Astrocyte (in vitro differentiated cells and primary cell): Measurements from ENCODE around the gene GMCL2. TPM values are rescaled to one million over a fixed set of nuclear protein-coding genes. Genes with fewer than 3 reads are reported as not detected.

ENCODE experiments used
- DNase-seq: peaks from one replicate; pipeline ENCODE4 v3.0.0-alpha.2; 2010; ENCODE audit warnings: low read depth
- FAIRE-seq: peaks from 2 replicates; lab custom pipeline; 2011; peaks lifted over from hg19 to GRCh38; lab: Jason Lieb, UNC
- H2AFZ ChIP-seq: 2 replicates; pipeline ENCODE4 v1.6.0; 2012; ENCODE audit warnings: low read depth, low read length, inconsistent platforms
- H3K27ac ChIP-seq: 2 replicates; pipeline ENCODE4 v1.5.1; 2011; ENCODE audit warnings: low read depth, low read length, inconsistent platforms
- H3K27me3 ChIP-seq: 2 replicates; pipeline ENCODE4 v1.6.0; 2011; ENCODE audit warnings: low read length, inconsistent platforms; ENCODE audit not compliant: insufficient read depth
- H3K36me3 ChIP-seq: 2 replicates; pipeline ENCODE4 v1.5.1; 2011; ENCODE audit warnings: low read length, inconsistent platforms; ENCODE audit not compliant: insufficient read depth
- H3K4me1 ChIP-seq: 2 replicates; pipeline ENCODE4 v1.5.1; 2011; ENCODE audit warnings: low read length, inconsistent platforms; ENCODE audit not compliant: insufficient read depth
- H3K4me2 ChIP-seq: 2 replicates; pipeline ENCODE4 v1.6.0; 2012; ENCODE audit warnings: low read length, inconsistent platforms
- H3K4me3 ChIP-seq: 2 replicates; pipeline ENCODE4 v1.5.1; 2011; ENCODE audit warnings: low read depth, mild to moderate bottlenecking, low read length, inconsistent platforms; ENCODE audit not compliant: insufficient read depth
- H3K79me2 ChIP-seq: 2 replicates; pipeline ENCODE4 v1.6.0; 2012; ENCODE audit warnings: mild to moderate bottlenecking, low read length, inconsistent platforms; ENCODE audit not compliant: insufficient read depth
- H3K9ac ChIP-seq: 2 replicates; pipeline ENCODE4 v1.6.0; 2012; ENCODE audit warnings: mild to moderate bottlenecking, low read length, inconsistent platforms
- H3K9me3 ChIP-seq: 2 replicates; pipeline ENCODE4 v1.5.1; 2012; ENCODE audit warnings: low read depth, mild to moderate bottlenecking, low read length, inconsistent platforms; ENCODE audit not compliant: insufficient read depth
- H4K20me1 ChIP-seq: 2 replicates; pipeline ENCODE4 v1.6.0; 2012; ENCODE audit warnings: low read length, inconsistent platforms; ENCODE audit not compliant: insufficient read depth
- H3K27ac Mint-ChIP-seq: one replicate; pipeline ENCODE4 v1.8.0; 2021; ENCODE audit warnings: mild to moderate bottlenecking, mixed read lengths; ENCODE audit not compliant: unreplicated experiment
- H3K27me3 Mint-ChIP-seq: one replicate; pipeline ENCODE4 v1.8.0; 2021; ENCODE audit warnings: low read depth, mixed read lengths; ENCODE audit not compliant: unreplicated experiment
- H3K36me3 Mint-ChIP-seq: one replicate; pipeline ENCODE4 v1.8.0; 2021; ENCODE audit warnings: low read depth, mixed read lengths; ENCODE audit not compliant: unreplicated experiment
- H3K4me1 Mint-ChIP-seq: one replicate; pipeline ENCODE4 v1.8.0; 2021; ENCODE audit warnings: low read depth, mixed read lengths; ENCODE audit not compliant: unreplicated experiment
- H3K4me3 Mint-ChIP-seq: one replicate; pipeline ENCODE4 v1.8.0; 2021; ENCODE audit warnings: mild to moderate bottlenecking, moderate library complexity, mixed read lengths; ENCODE audit not compliant: unreplicated experiment
- H3K9me3 Mint-ChIP-seq: one replicate; pipeline ENCODE4 v1.8.0; 2021; ENCODE audit warnings: mild to moderate bottlenecking, mixed read lengths; ENCODE audit not compliant: unreplicated experiment
- EZH2 ChIP-seq: IDR thresholded peaks from 2 replicates; pipeline ENCODE4 v1.6.1; 2012; ENCODE audit warnings: mild to moderate bottlenecking, low read length, inconsistent platforms; ENCODE audit not compliant: insufficient read depth
- total RNA-seq: library from RNA; stranded (reverse); gene quantifications from 2 replicates; pipeline ENCODE4 v1.2.1, GENCODE V29; 2021
- TF ChIP-seq, protein P1 (sequence below): IDR thresholded peaks from 2 replicates; pipeline ENCODE4 v1.5.1; 2011; ENCODE audit warnings: low read depth, mild to moderate bottlenecking, inconsistent platforms, low read length, moderate library complexity; ENCODE audit not compliant: insufficient read depth

Gene GMCL2
- total RNA-seq, 1 donor from 2014 or later = not detected

DNA sequence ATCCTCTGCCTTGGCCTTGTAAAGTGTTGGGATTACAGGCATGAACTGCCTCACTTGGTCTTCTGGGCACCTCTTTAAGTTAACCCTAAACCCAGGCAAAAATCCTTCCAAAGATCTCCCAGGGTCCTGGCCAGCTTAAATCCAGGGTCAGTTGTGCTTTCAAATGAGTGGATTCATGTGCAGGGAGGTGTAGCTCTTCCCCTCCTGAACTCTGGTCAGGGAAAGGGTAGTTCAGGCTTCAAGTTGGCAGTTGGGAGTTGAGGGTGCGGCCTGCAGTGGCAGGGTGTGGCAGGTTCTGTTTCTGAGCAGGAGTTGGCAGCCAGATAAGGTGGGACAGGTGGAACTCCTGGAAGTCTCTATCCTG, 20.7 kb upstream of the GMCL2 start:
- H3K4me1 ChIP-seq = peaks cover 24% of the 10 kb centered on the region
- H2AFZ ChIP-seq = no peak overlapping the region
- H3K36me3 Mint-ChIP-seq = peaks cover 33% of the 10 kb centered on the region
- peak overlapping the region; percentile 29 for H3K4me3 Mint-ChIP-seq
- no peaks in the 10 kb centered on the region for H3K27me3 ChIP-seq
- no peak overlapping the region for H3K9ac ChIP-seq
- TF ChIP-seq, protein P1, sequence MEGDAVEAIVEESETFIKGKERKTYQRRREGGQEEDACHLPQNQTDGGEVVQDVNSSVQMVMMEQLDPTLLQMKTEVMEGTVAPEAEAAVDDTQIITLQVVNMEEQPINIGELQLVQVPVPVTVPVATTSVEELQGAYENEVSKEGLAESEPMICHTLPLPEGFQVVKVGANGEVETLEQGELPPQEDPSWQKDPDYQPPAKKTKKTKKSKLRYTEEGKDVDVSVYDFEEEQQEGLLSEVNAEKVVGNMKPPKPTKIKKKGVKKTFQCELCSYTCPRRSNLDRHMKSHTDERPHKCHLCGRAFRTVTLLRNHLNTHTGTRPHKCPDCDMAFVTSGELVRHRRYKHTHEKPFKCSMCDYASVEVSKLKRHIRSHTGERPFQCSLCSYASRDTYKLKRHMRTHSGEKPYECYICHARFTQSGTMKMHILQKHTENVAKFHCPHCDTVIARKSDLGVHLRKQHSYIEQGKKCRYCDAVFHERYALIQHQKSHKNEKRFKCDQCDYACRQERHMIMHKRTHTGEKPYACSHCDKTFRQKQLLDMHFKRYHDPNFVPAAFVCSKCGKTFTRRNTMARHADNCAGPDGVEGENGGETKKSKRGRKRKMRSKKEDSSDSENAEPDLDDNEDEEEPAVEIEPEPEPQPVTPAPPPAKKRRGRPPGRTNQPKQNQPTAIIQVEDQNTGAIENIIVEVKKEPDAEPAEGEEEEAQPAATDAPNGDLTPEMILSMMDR = no peak
- no peak for TF ChIP-seq EZH2
- DNase-seq (no peak), FAIRE-seq (no peak)
- H3K4me3 ChIP-seq = no peak overlapping the region
- peak overlapping the region; percentile 24 for H3K27ac ChIP-seq
- H3K9me3 Mint-ChIP-seq = peaks cover 2% of the 10 kb centered on the region
- H3K36me3 ChIP-seq = peaks cover 69% of the 10 kb centered on the region
- no peaks in the 10 kb centered on the region for H3K27me3 Mint-ChIP-seq
- no peaks in the 10 kb centered on the region for H3K9me3 ChIP-seq
- peaks cover 80% of the 10 kb centered on the region for H3K79me2 ChIP-seq
- no peak overlapping the region for H3K27ac Mint-ChIP-seq
- peak overlapping the region; percentile 98 for H3K4me2 ChIP-seq
- H3K4me1 Mint-ChIP-seq = peaks cover 18% of the 10 kb centered on the region
- peaks cover 77% of the 10 kb centered on the region for H4K20me1 ChIP-seq

DNA sequence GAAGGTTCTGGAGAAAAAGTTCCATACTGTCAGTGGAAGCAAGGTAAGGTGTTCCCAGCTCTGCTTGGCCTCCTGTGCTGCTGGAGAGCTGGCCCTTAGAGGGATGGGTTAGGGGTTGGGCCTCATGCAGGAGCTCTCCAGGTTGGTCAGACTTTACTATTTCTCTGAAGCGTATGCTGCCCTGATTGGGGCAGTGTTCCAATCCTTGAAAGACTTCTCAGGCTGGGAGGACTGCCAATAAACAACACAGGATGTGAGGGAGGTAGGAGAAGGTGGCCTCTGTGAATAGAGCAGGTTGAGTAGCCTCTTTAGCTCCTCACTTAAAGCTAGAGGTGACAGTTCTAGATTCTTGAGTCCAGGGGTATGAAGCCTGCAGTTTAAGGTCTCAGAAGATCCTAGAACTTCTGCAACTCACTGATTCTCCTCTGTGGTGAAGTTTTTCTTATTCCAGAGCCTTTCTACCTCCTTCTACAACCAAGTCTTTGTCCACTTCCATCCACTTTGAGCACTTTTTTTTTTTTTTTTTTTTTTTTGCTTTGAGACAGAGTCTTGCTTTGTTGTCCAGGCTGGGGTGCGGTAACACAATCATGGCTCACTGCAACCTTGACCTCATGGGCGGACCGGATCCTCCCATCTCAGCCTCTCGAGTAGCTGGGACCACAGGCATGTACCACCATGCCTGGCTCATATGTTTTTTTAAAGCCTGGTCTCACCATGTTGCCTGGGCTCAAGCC, 20.2 kb upstream of the GMCL2 start:
- H3K36me3 ChIP-seq = peaks cover 64% of the 10 kb centered on the region
- H3K27ac ChIP-seq = no peak overlapping the region
- TF ChIP-seq, protein P1 = no peak
- no peak for TF ChIP-seq EZH2
- Mint-ChIP-seq H3K27me3 (no peaks in the 10 kb centered on the region), H3K4me3 (peak overlapping the region; percentile 85), H3K36me3 (peaks cover 31% of the 10 kb centered on the region), H3K27ac (no peak overlapping the region), H3K4me1 (peaks cover 20% of the 10 kb centered on the region), H3K9me3 (peaks cover 2% of the 10 kb centered on the region)
- peaks cover 75% of the 10 kb centered on the region for H3K79me2 ChIP-seq
- H3K27me3 ChIP-seq = no peaks in the 10 kb centered on the region
- H2AFZ ChIP-seq = no peak overlapping the region
- H3K4me1 ChIP-seq = peaks cover 24% of the 10 kb centered on the region
- peaks cover 72% of the 10 kb centered on the region for H4K20me1 ChIP-seq
- H3K9ac ChIP-seq = peak overlapping the region; percentile 90
- DNase-seq (peak; percentile 73), FAIRE-seq (no peak)
- H3K9me3 ChIP-seq = no peaks in the 10 kb centered on the region
- peak overlapping the region; percentile 98 for H3K4me2 ChIP-seq
- peak overlapping the region; percentile 100 for H3K4me3 ChIP-seq
